H1 (cell line): Measurements from ENCODE around the gene FOXN4. TPM values are rescaled to one million over a fixed set of nuclear protein-coding genes. Genes with fewer than 3 reads are reported as not detected.

Experiments
- CHD7 ChIP-seq: fragments of 300-600 bp; sonication (generic); IDR thresholded peaks from 2 replicates; pipeline ENCODE4 v1.7.1; 2012; ENCODE audit warnings: low read length, moderate library complexity, mild to moderate bottlenecking, inconsistent platforms; ENCODE audit not compliant: insufficient replicate concordance
- NANOG ChIP-seq: IDR thresholded peaks from 2 replicates; pipeline ENCODE4 v1.6.1; 2011; ENCODE audit warnings: low read length, low read depth, mild to moderate bottlenecking, inconsistent platforms; ENCODE audit not compliant: insufficient read depth, poor library complexity, severe bottlenecking
- TAF1 ChIP-seq: IDR thresholded peaks from 2 replicates; pipeline ENCODE4 v1.6.1; 2011; ENCODE audit warnings: mild to moderate bottlenecking, low read depth, low read length
- TBP ChIP-seq: IDR thresholded peaks from 2 replicates; pipeline ENCODE4 v1.6.1; 2011; ENCODE audit warnings: low read depth, low read length, improper control_type of control experiment
- TCF12 ChIP-seq: IDR thresholded peaks from 2 replicates; pipeline ENCODE4 v1.6.1; 2011; ENCODE audit warnings: low read depth, mild to moderate bottlenecking, low read length
- polyA plus RNA-seq, 7 experiments: library from polyadenylated mRNA; depleted of rRNA in 3 of 7; stranded (reverse) in 5 of 7; unstranded in 2 of 7; fragments of >200 nt in 5 of 7; fragments of 200-250 nt in 2 of 7; gene quantifications; 1 replicate in 5 of 7; 2 replicates in 1 of 7; 4 replicates in 1 of 7; pipeline versions ENCODE4 v1.2.1 to v1.2.3, GENCODE V29; 2011 to 2013; ENCODE audit warnings: missing spikeins in 2 of 7, mixed read lengths in 2 of 7
- total RNA-seq: library from RNA; stranded (reverse); fragmentation: NEBNext Ultra II Directional; extraction: Animal tissue kit (Norgen Biotek cat#: 25700); gene quantifications from 2 replicates; pipeline ENCODE4 v1.2.1, GENCODE V29; 2021

Gene FOXN4
- total and polyA plus RNA-seq, 2 of the 8 experiments (the other 6 are each of a cell fraction or from before 2014, with no cell fraction given) = 0.26 to 0.29 TPM

GRCh38 chr12:109269428-109269827 is 39.7 kb downstream of the FOXN4 start (continued):
- no peak for TF ChIP-seq CHD7
- TF ChIP-seq NANOG = no peak
- no peak for TF ChIP-seq TAF1
- no peak for TF ChIP-seq TBP
- TF ChIP-seq TCF12 = no peak
- TF ChIP-seq, all 59 proteins: peak for 0
